Measurements from ENCODE around the gene UNC79.

UNC79 gene

GRCh38 chr14:93663317-93663716, 232.6 kb downstream of the UNC79 start:
- DNase-seq (ENCODE audit: low spot score), result no peak

GRCh38 chr14:93665169-93665568, 234.4 kb downstream of the UNC79 start:
- no peak for DNase-seq (ENCODE audit: low spot score)

GRCh38 chr14:93669632-93670031, 238.9 kb downstream of the UNC79 start:
- no peak for DNase-seq (ENCODE audit: low spot score)

GRCh38 chr14:93674343-93674742, 243.6 kb downstream of the UNC79 start:
- DNase-seq (ENCODE audit: low spot score), result no peak

- no peak for DNase-seq (ENCODE audit: low spot score)
Measured at GRCh38 chr14:93675651-93676050, 244.9 kb downstream of the UNC79 start.

GRCh38 chr14:93676416-93676958, 245.7 kb downstream of the UNC79 start:
- no peak for DNase-seq (ENCODE audit: low spot score)

GRCh38 chr14:93682459-93682858, 251.7 kb downstream of the UNC79 start:
- no peak for DNase-seq (ENCODE audit: low spot score)

GRCh38 chr14:93683226-93683625, 252.5 kb downstream of the UNC79 start:
- DNase-seq (ENCODE audit: low spot score), result no peak

GRCh38 chr14:93685121-93685895, 254.6 kb downstream of the UNC79 start:
- no peak for DNase-seq (ENCODE audit: low spot score)

GRCh38 chr14:93686268-93686667, 255.5 kb downstream of the UNC79 start:
- DNase-seq (ENCODE audit: low spot score), result no peak

GRCh38 chr14:93688239-93688666, 257.5 kb downstream of the UNC79 start:
- no peak for DNase-seq (ENCODE audit: low spot score)

- DNase-seq (ENCODE audit: low spot score), result no peak
Measured at GRCh38 chr14:93688820-93689219, 258.1 kb downstream of the UNC79 start.

- no peak for DNase-seq (ENCODE audit: low spot score)
Measured at GRCh38 chr14:93690146-93690545, 259.4 kb downstream of the UNC79 start.

GRCh38 chr14:93691042-93691780, 260.5 kb downstream of the UNC79 start:
- no peak for DNase-seq (ENCODE audit: low spot score)

- DNase-seq (ENCODE audit: low spot score), result no peak
Measured at GRCh38 chr14:93693914-93694313, 263.2 kb downstream of the UNC79 start.

GRCh38 chr14:93700928-93701327, 270.2 kb downstream of the UNC79 start:
- DNase-seq (ENCODE audit: low spot score), result no peak

- no peak for DNase-seq (ENCODE audit: low spot score)
Measured at GRCh38 chr14:93701562-93701961, 270.8 kb downstream of the UNC79 start.

- no peak for DNase-seq (ENCODE audit: low spot score)
Measured at GRCh38 chr14:93702946-93703345, 272.2 kb downstream of the UNC79 start.

GRCh38 chr14:93703941-93704340, 273.2 kb downstream of the UNC79 start:
- DNase-seq (ENCODE audit: low spot score), result no peak

GRCh38 chr14:93705513-93706156, 274.9 kb downstream of the UNC79 start:
- no peak for DNase-seq (ENCODE audit: low spot score)

- no peak for DNase-seq (ENCODE audit: low spot score)
Measured at GRCh38 chr14:93706360-93706955, 275.7 kb downstream of the UNC79 start.

GRCh38 chr14:93707475-93707874, 276.7 kb downstream of the UNC79 start:
- DNase-seq (ENCODE audit: low spot score), result no peak

Measured in GM03348 (cell line).